Measurements from ENCODE around the gene TIAM2. TPM values are rescaled to one million over a fixed set of nuclear protein-coding genes. Genes with fewer than 3 reads are reported as not detected.

TIAM2 gene
- total RNA-seq, 8 experiments from 2014 or later, result 5.2 to 34.7 (median 10.7) TPM

- no peak for ATAC-seq (replicated peaks in 6 of 8)
- Histone ChIP-seq H3K4me3 (no peak overlapping the region), H3K4me1 (replicated peaks in 1 of 2) (peaks cover 3 to 13% of the 10 kb centered on the region in 2 donors), H3K27ac (no peak overlapping the region)
- in situ Hi-C loops (cut with MboI; ENCODE audit: low pct_unique_long_range_greater_than_20kb in 2 of 9, low sequenced_read_pairs in 9 of 9, unreplicated experiment in 9 of 9), result no loop called here
- 35 to 100% (median 78%) methylated on average over 1 to 3 of the region's 3 CpGs; no CpG with 5 or more reads in 2 of the 10 experiments for WGBS, 10 experiments
Measured at GRCh38 chr6:155291291-155291690, 296.2 kb downstream of the TIAM2 start.

- no peak for ATAC-seq (replicated peaks in 6 of 8)
- H3K4me1 ChIP-seq (replicated peaks in 1 of 2), result peaks cover 3 to 13% of the 10 kb centered on the region in 2 donors
- H3K27ac ChIP-seq, result no peak overlapping the region
- no peak overlapping the region for H3K4me3 ChIP-seq
- in situ Hi-C loops (cut with MboI; ENCODE audit: low pct_unique_long_range_greater_than_20kb in 2 of 9, low sequenced_read_pairs in 9 of 9, unreplicated experiment in 9 of 9), result no loop called here
- 14 to 93% (median 71%) methylated on average over 1 to 5 of the region's 5 CpGs; no CpG with 5 or more reads in 3 of the 10 experiments for WGBS, 10 experiments
Measured at GRCh38 chr6:155292711-155293110, 297.6 kb downstream of the TIAM2 start.

DNA sequence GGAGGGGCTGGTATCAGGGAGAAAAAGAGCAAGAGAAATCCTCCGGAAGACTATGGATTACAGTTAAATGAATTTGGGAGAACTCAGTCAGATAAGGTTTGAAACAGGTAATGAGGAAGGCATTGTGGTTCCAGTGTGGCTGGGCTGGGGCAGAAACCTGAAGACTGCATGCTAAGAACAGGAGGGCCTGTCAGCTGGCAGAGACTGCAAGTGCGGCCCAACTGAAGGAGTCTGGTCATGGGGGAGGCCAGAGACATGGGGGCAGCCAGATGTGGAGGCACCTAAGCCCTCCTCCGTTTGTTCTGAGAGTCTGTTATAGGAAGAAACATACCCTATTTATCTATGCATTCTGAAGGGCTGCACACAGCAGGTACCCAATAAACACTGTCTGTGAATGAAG, 302.6 kb downstream of the TIAM2 start:
- 63 to 100% (median 94%) methylated on average over 1 to 3 of the region's 3 CpGs; no CpG with 5 or more reads in 1 of the 10 experiments for WGBS, 10 experiments
- ATAC-seq (replicated peaks in 6 of 8), result no peak
- no peaks in the 10 kb centered on the region for H3K4me1 ChIP-seq (replicated peaks in 1 of 2)
- no peak overlapping the region for H3K27ac ChIP-seq
- in situ Hi-C loops (cut with MboI; ENCODE audit: low pct_unique_long_range_greater_than_20kb in 2 of 9, low sequenced_read_pairs in 9 of 9, unreplicated experiment in 9 of 9), result no loop called here
- H3K4me3 ChIP-seq, result no peak overlapping the region

DNA sequence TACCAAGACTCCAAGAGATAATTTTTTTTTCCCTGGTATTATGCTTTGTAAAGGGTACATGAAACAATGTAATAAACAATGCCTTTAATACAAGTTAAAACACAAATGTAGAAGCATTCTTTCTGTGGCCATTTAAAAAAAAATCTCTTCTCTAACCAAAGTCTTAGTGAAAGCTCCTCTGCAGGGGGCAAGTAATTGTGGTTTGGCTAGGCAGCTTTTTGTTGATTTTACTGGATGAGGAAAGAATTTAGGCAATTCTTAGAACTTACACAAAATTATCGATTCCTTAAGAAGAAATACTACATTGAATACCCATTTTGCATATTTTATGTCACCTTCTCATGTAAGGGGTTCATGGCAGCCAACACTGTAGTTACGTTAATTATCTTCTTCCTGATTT, 306.8 kb downstream of the TIAM2 start:
- no peak for ATAC-seq (replicated peaks in 6 of 8)
- WGBS, 10 experiments, result 55 to 100% (median 79%) methylated on average over 1 to 2 of the region's 2 CpGs; no CpG with 5 or more reads in 1 of the 10 experiments
- in situ Hi-C loops (cut with MboI; ENCODE audit: low pct_unique_long_range_greater_than_20kb in 2 of 9, low sequenced_read_pairs in 9 of 9, unreplicated experiment in 9 of 9), result no loop called here

GRCh38 chr6:155303361-155303870, 308.3 kb downstream of the TIAM2 start:
- in situ Hi-C loops (cut with MboI; ENCODE audit: low pct_unique_long_range_greater_than_20kb in 2 of 9, low sequenced_read_pairs in 9 of 9, unreplicated experiment in 9 of 9), result no loop called here
- WGBS, 10 experiments, result 67 to 100% (median 89%) methylated on average over 2 to 4 of the region's 4 CpGs
- Histone ChIP-seq H3K27ac (no peak overlapping the region), H3K4me1 (replicated peaks in 1 of 2) (no peaks in the 10 kb centered on the region), H3K4me3 (no peak overlapping the region)
- ATAC-seq (replicated peaks in 6 of 8), result no peak

More for the DNA sequence above, 306.8 kb downstream of the TIAM2 start:
- no peak overlapping the region for H3K4me3 ChIP-seq
- H3K4me1 ChIP-seq (replicated peaks in 1 of 2), result no peaks in the 10 kb centered on the region
- H3K27ac ChIP-seq, result no peak overlapping the region

GRCh38 chr6:155306958-155307357, 311.8 kb downstream of the TIAM2 start:
- no peak overlapping the region for H3K27ac ChIP-seq
- WGBS, 10 experiments, result 20 to 94% (median 81%) methylated on average over 1 to 2 of the region's 2 CpGs; no CpG with 5 or more reads in 6 of the 10 experiments
- in situ Hi-C loops (cut with MboI; ENCODE audit: low pct_unique_long_range_greater_than_20kb in 2 of 9, low sequenced_read_pairs in 9 of 9, unreplicated experiment in 9 of 9), result no loop called here
- no peak for ATAC-seq (replicated peaks in 6 of 8)
- H3K4me1 ChIP-seq (replicated peaks in 1 of 2), result no peaks in the 10 kb centered on the region
- no peak overlapping the region for H3K4me3 ChIP-seq

All from motor neuron (in vitro differentiated cells).